HCT116 (cell line): ENCODE measurements around the gene TLE5. TPM values are rescaled to one million over a fixed set of nuclear protein-coding genes. Genes with fewer than 3 reads are reported as not detected.

ENCODE experiments used
- ATAC-seq: fragments of 200-7000 bp; cut with Tn5 transposase; 2 replicates; pipeline ENCODE4 v1.9.1; 2020; ENCODE audit warnings: mild to moderate bottlenecking, moderate library complexity
- BruUV-seq: library from RNA; stranded (reverse); fragments of 400-500 nt; replicated peaks from 2 replicates; lab custom pipeline; 2021; lab: Mats Ljungman, UMichigan
- CTCF ChIA-PET: fragments of 300-600 bp; sonication (Branson Sonifier 250); formaldehyde crosslinking; loops from one replicate; lab custom pipeline; 2021; ENCODE audit warnings: antibody characterized with exemption; lab: Charles Lee
- POLR2A ChIA-PET: fragments of 300-600, 350-600 bp; sonication (Branson Sonifier 250); formaldehyde crosslinking; loops from one replicate; lab custom pipeline; 2021; ENCODE audit warnings: antibody characterized with exemption; lab: Charles Lee
- RAD21 ChIA-PET, 2 experiments: fragments of 300-600 bp; sonication (Branson Sonifier 250); formaldehyde crosslinking; loops; one replicate each; lab custom pipeline; 2023; ENCODE audit warnings: low total read pairs in 2 of 2; ENCODE audit not compliant: uncharacterized antibody in 2 of 2, unreplicated experiment in 2 of 2, low non-redundant PET in 1 of 2; lab: Charles Lee
- DNase-seq: peaks from one replicate; pipeline ENCODE4 v3.0.0-alpha.2; 2010; ENCODE audit warnings: low read depth, low spot score
- H2AFZ ChIP-seq: fragments of 200-600 bp; shearing (Covaris generic), sonication (generic); 2 replicates; pipeline ENCODE4 v1.6.1; 2017; ENCODE audit warnings: low read depth, mixed run types, mixed read lengths, antibody characterized with exemption, low read length; ENCODE audit not compliant: poor library complexity, severe bottlenecking
- H3K27ac ChIP-seq: 2 replicates; pipeline ENCODE4 v1.5.1; 2012; ENCODE audit warnings: low read depth, low read length
- H3K27me3 ChIP-seq: fragments of 200-600 bp; sonication (generic); 2 replicates; pipeline ENCODE4 v1.6.1; 2016; ENCODE audit warnings: mixed run types, low read length, mixed read lengths; ENCODE audit not compliant: insufficient read depth
- H3K36me3 ChIP-seq, 2 experiments: fragments of 200-500 bp in 1 of 2; fragments of 200-600 bp in 1 of 2; sonication (Bioruptor generic) in 1 of 2; sonication (generic) in 1 of 2; 2 replicates each; pipeline versions ENCODE4 v1.5.1 to v1.6.1; 2014 to 2016; ENCODE audit warnings: low read length in 2 of 2, inconsistent platforms in 1 of 2, mixed read lengths in 1 of 2, mixed run types in 1 of 2; ENCODE audit not compliant: insufficient read depth in 2 of 2, control insufficient read depth in 1 of 2
- H3K4me1 ChIP-seq, 2 experiments: fragments of 200-600 bp in 1 of 2; sonication (generic) in 1 of 2; 2 replicates each; pipeline versions ENCODE4 v1.5.1 to v1.6.1; 2012 to 2017; ENCODE audit warnings: low read length in 2 of 2, inconsistent platforms in 1 of 2, mild to moderate bottlenecking in 1 of 2, mixed read lengths in 1 of 2, mixed run types in 1 of 2, moderate library complexity in 1 of 2; ENCODE audit not compliant: insufficient read depth in 2 of 2, control insufficient read depth in 1 of 2
- H3K4me2 ChIP-seq: fragments of 200-600 bp; sonication (generic); 2 replicates; pipeline ENCODE4 v1.6.1; 2017; ENCODE audit warnings: mixed run types, low read length, mixed read lengths
- H3K4me3 ChIP-seq, 2 experiments: fragments of 200-600 bp in 1 of 2; sonication (generic) in 1 of 2; replicated peaks in 1 of 2; 2 replicates each; pipeline ENCODE4 v1.5.1; 2011 to 2016; ENCODE audit warnings: low read length in 2 of 2, control low read depth in 1 of 2, low read depth in 1 of 2, mild to moderate bottlenecking in 1 of 2, mixed read lengths in 1 of 2, mixed run types in 1 of 2
- H3K79me2 ChIP-seq: fragments of 200-600 bp; sonication (generic); 2 replicates; pipeline ENCODE4 v1.6.1; 2017; ENCODE audit warnings: mild to moderate bottlenecking, mixed run types, low read length, moderate library complexity, mixed read lengths; ENCODE audit not compliant: insufficient read depth
- H3K9ac ChIP-seq: fragments of 200-600 bp; sonication (generic); 2 replicates; pipeline ENCODE4 v1.6.1; 2016; ENCODE audit warnings: low read length, mixed read lengths
- H3K9me2 ChIP-seq: fragments of 200-600 bp; sonication (generic), shearing (Covaris generic); 2 replicates; pipeline ENCODE4 v1.6.1; 2017; ENCODE audit warnings: mixed run types, mild to moderate bottlenecking, moderate library complexity; ENCODE audit not compliant: insufficient read depth
- H3K9me3 ChIP-seq, 2 experiments: fragments of 200-500 bp in 1 of 2; fragments of 200-600 bp in 1 of 2; sonication (Bioruptor generic) in 1 of 2; sonication (generic) in 1 of 2; 2 replicates each; pipeline ENCODE4 v1.6.1; 2014 to 2017; ENCODE audit warnings: low read length in 2 of 2, mixed read lengths in 2 of 2, inconsistent platforms in 1 of 2, low read depth in 1 of 2, mild to moderate bottlenecking in 1 of 2, mixed run types in 1 of 2, moderate library complexity in 1 of 2; ENCODE audit not compliant: control insufficient read depth in 1 of 2, insufficient read depth in 1 of 2
- H4K20me1 ChIP-seq: fragments of 200-600 bp; sonication (generic), shearing (Covaris generic); 2 replicates; pipeline ENCODE4 v1.6.1; 2017; ENCODE audit warnings: mixed run types, mild to moderate bottlenecking, moderate library complexity; ENCODE audit not compliant: insufficient read depth
- RAD21 ChIP-seq: IDR thresholded peaks from 2 replicates; pipeline ENCODE4 v1.6.1; 2012; ENCODE audit warnings: low read depth, mild to moderate bottlenecking
- SIN3A ChIP-seq: IDR thresholded peaks from 2 replicates; pipeline ENCODE4 v1.6.1; 2012; ENCODE audit warnings: low read depth
- SRF ChIP-seq: IDR thresholded peaks from 2 replicates; pipeline ENCODE4 v1.6.1; 2012; ENCODE audit warnings: low read depth
- YY1 ChIP-seq: IDR thresholded peaks from 2 replicates; pipeline ENCODE4 v1.6.1; 2011; ENCODE audit warnings: low read length, low read depth, moderate library complexity, mild to moderate bottlenecking; ENCODE audit not compliant: insufficient replicate concordance; ENCODE audit errors: extremely low read depth
- intact Hi-C: fragments of 100-400 bp; cut with micrococcal nuclease; formaldehyde crosslinking; loops from 2 replicates; pipeline ENCODE4 v1.10.0; 2022
- total RNA-seq: library from RNA; stranded (reverse); gene quantifications from one replicate; pipeline ENCODE4 v1.2.1, GENCODE V29; 2021; ENCODE audit not compliant: unreplicated experiment
- TF ChIP-seq, protein P1 (sequence below), 3 experiments: fragments of 200-600 bp in 1 of 3; sonication (generic) in 1 of 3; IDR thresholded peaks in 2 of 3; conservative IDR thresholded peaks in 1 of 3; 2 replicates each; pipeline ENCODE4 v1.5.1; 2012 to 2017; ENCODE audit warnings: low read depth in 2 of 3, low read length in 2 of 3, antibody characterized with exemption in 1 of 3, borderline replicate concordance in 1 of 3, control low read depth in 1 of 3, mild to moderate bottlenecking in 1 of 3, mixed read lengths in 1 of 3, mixed run types in 1 of 3, moderate library complexity in 1 of 3; ENCODE audit not compliant: insufficient read depth in 1 of 3

TLE5 gene
- total RNA-seq, 1 experiment from 2014 or later, result 263 TPM

DNA sequence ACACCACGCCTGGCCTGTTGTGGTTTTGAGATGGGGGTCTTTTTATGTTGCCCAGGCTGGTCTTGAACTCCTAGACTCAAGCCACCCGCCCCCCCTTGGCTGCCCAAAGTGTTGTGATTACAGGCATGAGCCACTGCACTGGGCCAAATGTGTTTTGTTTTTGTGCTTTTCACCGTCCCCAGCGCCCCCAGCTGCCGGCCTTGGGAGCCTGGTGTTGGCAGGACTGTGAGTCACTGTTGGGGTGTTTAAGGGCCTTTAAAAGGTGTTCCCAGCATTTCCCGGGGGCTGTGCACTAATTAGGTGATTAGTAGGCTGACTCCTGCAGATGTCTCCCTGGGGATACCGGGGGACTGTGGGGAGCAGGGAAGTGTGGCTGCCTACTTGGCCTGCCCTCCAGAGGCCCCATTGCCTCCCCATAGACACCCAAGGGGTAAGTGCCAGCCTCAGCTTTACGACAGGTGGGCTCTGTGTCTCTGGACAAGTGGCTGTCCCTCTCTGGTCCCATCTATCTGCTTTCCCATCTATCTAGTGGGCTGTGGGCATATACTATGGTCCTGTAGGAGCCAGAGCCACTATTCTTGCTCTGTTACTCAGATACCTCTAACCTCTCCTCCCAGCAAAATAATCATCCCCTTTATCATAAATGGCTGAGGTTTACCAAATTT, 11.8 kb upstream of the TLE5 start:
- intact Hi-C loops, result no loop called here
- no peaks in the 10 kb centered on the region for H4K20me1 ChIP-seq
- BruUV-seq, result no TSS peak
- RAD21 ChIA-PET, result no interaction called here
- H2AFZ ChIP-seq, result no peak overlapping the region
- H3K36me3 ChIP-seq, result no peaks in the 10 kb centered on the region
- no peak for DNase-seq
- no peaks in the 10 kb centered on the region for H3K79me2 ChIP-seq
- H3K4me1 ChIP-seq, result peaks cover 27 to 38% of the 10 kb centered on the region in 2 experiments; a peak in 3 of 4 replicates
- peak; percentile 47 for ATAC-seq
- H3K9me3 ChIP-seq, result no peaks in the 10 kb centered on the region
- H3K27ac ChIP-seq, result peak overlapping the region; percentile 29; the same call in 1 of the 2 replicates
- peak; percentile 63 for TF ChIP-seq RAD21
- TF ChIP-seq SIN3A, result no peak
- TF ChIP-seq YY1, result no peak
- TF ChIP-seq, protein P1, sequence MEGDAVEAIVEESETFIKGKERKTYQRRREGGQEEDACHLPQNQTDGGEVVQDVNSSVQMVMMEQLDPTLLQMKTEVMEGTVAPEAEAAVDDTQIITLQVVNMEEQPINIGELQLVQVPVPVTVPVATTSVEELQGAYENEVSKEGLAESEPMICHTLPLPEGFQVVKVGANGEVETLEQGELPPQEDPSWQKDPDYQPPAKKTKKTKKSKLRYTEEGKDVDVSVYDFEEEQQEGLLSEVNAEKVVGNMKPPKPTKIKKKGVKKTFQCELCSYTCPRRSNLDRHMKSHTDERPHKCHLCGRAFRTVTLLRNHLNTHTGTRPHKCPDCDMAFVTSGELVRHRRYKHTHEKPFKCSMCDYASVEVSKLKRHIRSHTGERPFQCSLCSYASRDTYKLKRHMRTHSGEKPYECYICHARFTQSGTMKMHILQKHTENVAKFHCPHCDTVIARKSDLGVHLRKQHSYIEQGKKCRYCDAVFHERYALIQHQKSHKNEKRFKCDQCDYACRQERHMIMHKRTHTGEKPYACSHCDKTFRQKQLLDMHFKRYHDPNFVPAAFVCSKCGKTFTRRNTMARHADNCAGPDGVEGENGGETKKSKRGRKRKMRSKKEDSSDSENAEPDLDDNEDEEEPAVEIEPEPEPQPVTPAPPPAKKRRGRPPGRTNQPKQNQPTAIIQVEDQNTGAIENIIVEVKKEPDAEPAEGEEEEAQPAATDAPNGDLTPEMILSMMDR (IDR thresholded peaks at IDR 0.05 in 2 of 3, conservative IDR thresholded peaks at IDR 0.05 in 1 of 3; ENCODE audit: borderline replicate concordance in 1 of 3, insufficient read depth in 1 of 3, low read depth in 2 of 3, low read length in 2 of 3), result peak; percentile 32 to 48 (median 41); a peak in 4 of 6 replicates
- TF ChIP-seq SRF, result no peak
- TF ChIP-seq, all 23 proteins: peak for 2
- Histone ChIP-seq H3K9me2 (no peaks in the 10 kb centered on the region), H3K4me3 (no peak overlapping the region), H3K9ac (no peak overlapping the region), H3K4me2 (peak overlapping the region; percentile 19), H3K27me3 (no peaks in the 10 kb centered on the region)
- ChIA-PET POLR2A (interaction anchor here (1.4 kb wide), 1 partner anchor 38 kb away, joined by 3 read pairs; no protein-coding TSS in a partner anchor), CTCF (interaction anchor here (1.4 to 3.7 kb wide), 2 partner anchors 12 to 30 kb away, joined by 4 to 32 read pairs; partner anchors contain the start of gene TLE5)
